ENCODE measurements around the gene IRAK1BP1.
"Not testable (repeated sequence)": the region's sequence is repeated elsewhere in the genome, so short reads cannot be mapped to it uniquely, and the experiment has no call there.

Gene IRAK1BP1, protein sequence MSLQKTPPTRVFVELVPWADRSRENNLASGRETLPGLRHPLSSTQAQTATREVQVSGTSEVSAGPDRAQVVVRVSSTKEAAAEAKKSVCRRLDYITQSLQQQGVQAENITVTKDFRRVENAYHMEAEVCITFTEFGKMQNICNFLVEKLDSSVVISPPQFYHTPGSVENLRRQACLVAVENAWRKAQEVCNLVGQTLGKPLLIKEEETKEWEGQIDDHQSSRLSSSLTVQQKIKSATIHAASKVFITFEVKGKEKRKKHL

DNA sequence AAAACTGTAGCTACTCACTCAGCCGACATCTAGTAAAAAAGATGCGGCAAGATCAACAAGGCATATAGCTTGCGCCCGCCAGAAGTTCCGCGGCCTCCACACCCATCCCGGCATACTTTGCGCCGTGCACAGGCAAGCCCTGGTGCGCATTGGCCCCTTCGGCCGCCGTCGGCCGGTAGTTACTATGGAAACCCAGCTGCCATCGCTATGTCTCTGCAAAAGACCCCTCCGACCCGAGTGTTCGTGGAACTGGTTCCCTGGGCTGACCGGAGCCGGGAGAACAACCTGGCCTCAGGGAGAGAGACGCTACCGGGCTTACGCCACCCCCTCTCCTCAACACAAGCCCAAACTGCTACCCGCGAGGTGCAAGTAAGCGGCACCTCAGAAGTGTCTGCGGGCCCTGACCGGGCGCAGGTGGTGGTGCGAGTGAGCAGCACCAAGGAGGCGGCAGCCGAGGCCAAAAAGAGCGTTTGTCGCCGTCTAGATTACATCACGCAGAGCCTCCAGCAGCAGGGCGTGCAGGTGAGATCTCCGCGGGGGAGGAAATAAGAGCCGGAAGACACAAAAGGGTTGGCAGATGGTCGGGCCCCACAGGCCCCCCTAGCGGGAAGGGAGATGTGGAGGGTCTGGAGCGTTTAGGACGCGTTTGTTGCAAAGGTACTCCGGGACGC is at the start of gene IRAK1BP1:
Gene IRAK1BP1, plus strand, starts transcription at position 182 of the 671 bp plus-strand sequence. Its CDS starts 26 bp downstream, at position 208.
- DNase-seq, result peak; percentile 72 to 73

DNA sequence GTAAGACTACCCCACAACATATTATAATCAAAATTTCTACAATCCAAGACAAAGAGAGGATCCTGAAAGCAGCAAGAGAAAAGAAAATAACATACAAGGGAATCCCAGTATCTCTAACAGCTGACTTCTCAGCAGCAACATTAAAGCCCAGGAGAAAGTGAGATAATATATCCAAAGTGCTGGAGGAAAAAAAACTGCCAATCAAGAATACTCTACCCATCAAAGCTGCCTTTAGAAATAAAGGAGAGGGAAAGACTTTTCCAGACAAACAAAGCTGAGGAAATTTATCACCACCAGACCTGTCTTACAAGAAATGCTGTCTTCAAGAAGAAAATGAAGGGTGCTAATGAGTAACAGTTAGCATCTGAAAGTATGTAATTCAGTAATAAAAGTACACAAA is 43.3 kb upstream of the IRAK1BP1 start:
- no peak for DNase-seq

DNA sequence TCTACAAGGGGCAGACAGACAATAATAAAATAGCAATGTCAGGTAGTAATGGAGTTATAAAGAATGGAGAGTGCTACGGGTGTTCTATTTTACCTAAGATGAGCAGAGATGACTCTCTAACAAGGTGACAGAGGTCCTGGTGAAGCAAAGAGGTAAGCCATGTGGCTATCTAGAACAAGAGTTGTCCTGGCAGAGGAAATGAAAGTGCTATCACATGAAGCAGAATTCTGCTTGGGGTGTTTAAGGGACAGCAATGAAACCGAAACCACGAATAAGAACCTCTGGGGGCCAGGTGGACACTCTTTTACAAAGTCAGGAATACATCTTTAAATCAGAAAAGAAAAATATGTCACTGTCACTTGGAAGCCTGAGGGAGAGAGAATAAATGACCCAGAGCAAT is 37.9 kb upstream of the IRAK1BP1 start:
- DNase-seq, result no peak

DNA sequence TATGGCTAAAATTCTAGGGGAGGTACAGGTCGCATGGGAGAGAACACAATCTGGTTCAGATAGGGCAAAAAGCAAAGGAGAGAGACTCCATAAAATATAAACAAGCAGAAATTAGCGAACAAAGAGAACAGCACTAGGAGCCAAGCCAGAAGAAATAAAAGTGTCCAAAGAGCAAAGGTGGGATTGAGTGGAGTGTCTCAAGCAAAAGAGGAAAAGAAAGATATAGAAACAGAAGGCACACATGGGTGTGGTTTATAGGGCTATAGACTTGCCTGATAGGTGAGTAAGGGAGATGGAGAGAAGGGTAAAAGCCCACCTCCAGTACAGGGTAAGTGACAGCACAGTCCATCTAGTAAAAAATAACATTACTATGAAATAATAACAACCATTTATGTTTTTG is 36.5 kb upstream of the IRAK1BP1 start:
- DNase-seq, result no peak

DNA sequence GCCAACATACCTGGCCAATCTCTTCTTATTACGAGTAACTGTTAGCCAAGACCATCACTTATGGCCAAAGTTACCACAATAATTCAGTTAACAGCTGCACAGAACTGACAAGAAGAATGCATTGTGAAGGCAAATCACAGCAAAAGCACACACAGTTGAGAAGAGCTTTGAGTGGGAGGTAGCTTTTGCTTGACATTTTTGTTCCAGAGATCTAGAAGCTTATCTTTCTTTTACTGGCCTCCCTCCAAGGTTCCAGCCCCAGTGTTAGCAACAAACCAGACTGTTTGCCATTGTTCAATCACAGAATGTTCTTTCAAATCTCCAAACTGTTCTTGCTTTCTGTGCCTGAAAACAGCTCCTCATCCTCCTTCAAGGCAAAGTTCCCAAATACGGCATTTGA is 35.9 kb upstream of the IRAK1BP1 start:
- no peak for DNase-seq

DNA sequence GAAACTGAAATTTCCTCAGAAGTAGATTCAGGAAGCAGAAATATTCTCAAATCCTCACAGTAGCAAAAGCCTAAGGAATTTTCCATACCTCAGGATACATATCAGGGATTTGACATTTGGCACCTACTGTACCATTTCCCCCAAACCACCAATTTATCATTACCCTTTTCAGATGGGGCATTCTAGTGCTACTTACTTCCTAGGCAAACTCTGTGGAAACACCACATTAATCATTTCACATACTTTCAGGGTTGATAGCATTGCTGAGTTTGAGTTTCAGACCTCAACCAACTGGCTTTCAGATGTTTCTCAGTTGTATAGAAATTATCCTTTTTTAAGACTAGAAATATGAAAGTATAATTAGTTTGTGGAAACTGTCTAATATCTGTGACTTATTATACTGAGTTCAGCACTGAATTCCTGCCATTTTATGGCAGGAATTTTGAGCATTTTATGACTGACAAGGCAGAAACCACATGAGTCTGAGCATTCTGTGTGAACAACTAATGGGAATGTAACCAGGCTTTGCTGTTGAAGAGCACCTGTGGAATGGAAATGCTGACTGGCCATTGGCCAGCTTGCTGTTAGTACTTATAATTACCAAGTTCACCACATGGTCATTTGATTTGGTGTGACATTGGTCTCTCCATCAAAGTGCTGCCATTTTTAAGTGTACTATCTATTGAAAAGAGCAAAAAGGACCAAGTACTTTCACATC is 35.1 kb upstream of the IRAK1BP1 start:
- no peak for DNase-seq

DNA sequence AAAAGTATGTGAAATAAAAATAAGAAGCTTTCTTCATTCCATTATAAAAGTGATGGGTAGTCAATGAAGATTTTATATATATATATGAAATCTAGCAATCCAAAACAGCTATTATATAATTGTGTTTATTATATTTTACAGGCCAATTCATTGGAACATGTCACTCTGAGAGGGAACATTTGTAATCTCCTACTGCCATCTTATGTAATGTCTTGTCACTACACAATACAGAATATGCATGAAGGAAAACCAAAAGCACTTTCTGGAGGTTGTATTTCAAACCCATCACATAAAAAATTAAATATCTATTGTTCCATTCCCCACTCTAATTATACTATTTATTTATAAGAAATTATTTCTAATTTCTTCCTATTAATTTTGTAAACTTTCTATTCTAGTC is 31.5 kb upstream of the IRAK1BP1 start:
- no peak for DNase-seq

DNA sequence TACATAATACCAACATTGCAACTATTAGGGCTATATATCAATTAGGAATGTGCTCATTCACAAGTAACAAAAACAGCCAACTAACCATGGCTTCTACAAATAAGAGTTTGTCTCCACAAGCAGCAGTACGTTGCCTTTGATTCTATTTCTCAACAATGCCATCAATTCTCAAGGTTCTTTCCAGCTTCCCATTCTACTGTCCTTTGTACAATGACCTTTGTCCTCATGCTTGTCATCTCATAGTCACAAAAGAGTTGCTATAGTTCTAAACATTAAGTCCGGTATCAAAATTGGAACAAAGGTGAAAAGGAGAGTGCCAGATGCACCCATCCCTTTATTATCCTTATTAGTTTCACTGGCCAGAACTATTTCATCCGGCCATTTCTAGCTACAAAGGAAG is 30.8 kb upstream of the IRAK1BP1 start:
- no peak for DNase-seq

DNA sequence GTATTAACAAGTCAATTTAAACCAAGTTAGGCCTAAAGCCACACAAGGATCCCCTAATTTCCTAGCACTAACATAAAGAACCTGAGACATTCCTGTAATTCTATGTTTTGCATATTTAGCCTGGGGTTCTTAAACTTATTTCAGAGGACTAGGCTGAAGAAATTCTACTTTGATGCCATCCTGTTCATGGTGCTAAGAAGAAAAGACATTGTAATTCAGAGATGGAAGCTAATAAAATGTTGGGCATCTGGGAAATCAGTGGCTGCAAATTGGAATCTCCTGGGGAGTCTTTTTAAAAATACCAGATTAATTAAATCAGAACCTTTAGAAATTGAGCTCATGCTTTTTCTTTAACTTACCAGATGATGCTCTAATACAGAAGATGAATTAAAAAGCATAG is 26.2 kb upstream of the IRAK1BP1 start:
- no peak for DNase-seq

DNA sequence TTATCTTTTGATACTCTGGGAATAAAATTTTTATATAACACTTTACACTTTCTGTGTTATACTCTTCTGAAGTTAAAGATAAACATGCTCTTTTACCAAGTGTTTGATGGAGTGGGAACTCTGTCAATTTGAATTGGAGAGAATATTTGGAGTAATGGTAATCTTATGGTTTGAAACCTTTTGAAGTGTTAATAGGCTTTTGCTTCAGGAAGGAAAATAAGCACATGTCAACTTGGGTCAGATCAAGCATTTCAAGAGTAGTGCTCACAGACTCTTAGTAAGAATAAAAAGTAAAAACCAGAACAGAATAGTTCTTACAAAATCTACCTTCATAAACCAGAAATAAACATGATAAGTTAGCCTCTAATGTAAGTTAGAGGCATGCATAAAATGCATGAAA is 24.4 kb upstream of the IRAK1BP1 start:
- DNase-seq, result no peak

DNA sequence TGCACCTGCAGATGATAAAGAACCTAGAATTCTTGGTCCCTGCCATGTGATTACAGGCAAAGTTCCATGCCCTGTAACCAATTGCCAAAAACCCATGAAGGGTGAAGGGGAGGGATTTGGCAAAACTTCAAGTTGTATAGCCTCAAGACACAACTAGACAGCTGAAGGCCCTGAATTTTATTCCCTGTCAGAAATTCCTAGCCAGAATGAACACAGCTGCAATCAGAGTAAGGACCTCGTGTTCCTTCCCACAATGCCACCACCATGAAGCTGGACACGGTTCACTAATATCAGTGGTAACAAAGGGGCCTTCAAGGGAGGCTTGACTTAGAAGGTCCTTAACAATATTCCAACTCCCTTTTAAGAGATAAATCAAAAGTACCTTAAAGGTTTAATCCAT is 22.5 kb upstream of the IRAK1BP1 start:
- DNase-seq, result no peak

DNA sequence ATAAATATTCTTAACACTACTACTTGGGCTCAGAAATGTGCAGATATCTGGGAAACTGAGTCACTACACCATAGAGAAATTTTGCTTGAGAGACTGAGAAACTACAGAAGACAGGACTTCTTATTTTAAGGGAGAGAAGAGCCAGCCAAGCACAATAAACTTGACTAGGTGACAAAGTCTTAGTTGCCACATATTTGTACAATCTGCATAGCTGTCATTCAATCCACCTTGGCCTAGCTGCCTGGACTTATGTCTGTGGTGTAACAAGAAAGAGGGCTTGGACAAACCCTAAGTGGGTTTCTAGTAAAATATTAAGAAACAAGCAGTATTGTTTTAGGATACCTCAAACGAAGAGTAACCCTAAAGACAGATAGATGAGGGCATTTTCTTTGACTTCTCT is 21.8 kb upstream of the IRAK1BP1 start:
- DNase-seq, result no peak

DNA sequence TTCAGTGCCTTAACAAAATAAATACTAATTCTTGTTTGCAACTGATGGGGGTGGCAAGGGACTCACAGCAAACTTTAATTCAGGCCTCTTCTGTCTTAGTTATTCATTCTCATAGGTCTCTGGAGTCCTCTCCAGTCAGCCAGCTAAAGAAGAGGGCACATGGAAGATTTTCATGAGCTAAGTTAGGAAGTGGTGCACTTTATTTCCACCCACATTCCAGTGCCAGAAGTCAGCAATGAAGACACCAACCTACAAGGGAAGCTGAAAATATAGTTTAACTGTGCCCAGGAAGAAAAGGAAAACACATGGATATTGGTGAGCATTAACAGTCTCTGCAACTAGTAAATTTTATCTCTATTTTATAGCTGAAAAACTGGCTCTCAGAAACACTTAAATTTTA is 16.7 kb upstream of the IRAK1BP1 start:
- DNase-seq, result no peak

DNA sequence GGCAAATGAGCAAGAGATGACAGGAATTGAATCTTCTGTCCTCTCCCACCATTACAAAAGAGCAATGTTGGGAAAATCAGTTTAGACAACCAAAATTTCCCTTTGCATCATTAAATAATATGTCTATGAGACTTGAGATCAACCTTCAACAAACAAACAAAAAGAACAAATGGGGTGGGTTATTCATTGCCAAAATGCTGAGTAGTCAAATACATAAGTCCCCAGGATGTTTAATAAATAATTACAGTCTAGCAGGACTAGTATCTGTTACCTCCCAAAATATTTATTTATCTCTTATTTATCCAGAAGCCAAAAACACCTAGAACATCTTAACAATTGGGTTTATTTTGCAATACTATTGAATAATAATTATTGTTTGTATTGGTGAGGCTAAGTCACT is 16.2 kb upstream of the IRAK1BP1 start:
- DNase-seq, result no peak

DNA sequence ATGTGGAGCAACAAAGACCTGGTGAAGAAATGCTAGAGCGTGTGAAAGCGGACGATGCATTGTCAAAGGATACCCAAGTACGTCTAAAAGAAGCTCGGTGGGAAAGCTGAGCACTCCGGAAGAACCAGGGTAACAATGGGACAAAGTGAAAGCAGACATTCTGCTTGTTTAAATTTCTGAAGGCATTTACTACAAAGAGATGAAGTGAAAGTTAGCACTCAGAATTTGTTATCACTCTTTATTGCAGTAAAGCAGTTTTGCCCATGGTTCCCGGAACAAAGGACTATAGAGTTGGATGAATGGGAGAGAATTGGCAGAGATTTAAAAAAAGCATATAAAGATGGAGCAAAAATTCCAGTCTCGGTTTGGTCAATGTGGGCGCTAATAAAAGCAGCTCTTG is 12.8 kb upstream of the IRAK1BP1 start:
- no peak for DNase-seq

DNA sequence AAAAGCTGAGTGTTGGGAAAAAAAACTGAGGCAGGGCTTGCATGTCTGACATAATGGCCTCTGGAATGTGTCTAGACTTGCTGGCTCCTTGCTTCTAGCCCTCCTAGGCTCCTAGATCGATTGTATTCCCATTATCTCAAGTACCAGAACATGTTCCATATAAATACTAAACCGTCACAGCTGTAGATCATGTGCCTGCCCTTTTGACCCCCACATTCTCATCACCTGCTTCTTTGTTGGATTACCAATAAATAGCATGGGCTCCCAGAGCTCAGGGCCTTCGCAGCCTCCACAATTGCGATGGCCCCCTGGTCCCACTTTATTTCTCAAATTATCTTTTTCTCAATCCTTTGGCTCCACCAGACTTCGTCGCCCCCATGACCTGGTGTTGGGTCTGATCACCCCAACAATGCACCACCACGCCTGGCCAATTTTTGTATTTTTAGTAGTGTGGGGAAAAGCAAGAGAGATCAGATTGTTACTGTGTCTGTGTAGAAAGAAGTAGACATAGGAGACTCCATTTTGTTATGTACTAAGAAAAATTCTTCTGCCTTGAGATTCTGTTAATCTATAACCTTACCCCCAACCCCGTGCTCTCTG is 8.9 kb upstream of the IRAK1BP1 start:
- DNase-seq, result not testable (repeated sequence)

DNA sequence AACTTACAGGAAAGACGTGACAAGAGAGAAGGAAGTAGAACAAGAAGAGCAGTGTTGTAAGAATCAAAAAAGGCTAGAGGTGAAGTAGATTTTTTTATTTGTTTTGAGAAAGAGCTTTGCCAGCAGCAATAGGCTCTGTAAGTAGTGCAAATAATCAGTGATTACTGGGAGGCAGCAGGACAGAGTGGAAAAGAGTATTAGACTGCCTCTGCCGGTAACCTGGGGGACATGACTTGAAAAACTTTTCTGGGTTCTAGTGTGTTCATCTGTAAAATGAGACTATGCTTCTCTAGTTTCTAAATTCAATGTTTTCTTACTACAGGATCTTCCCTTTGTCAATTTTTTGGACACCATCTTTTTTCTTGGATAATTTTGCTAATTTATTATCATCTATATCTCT is 5.8 kb upstream of the IRAK1BP1 start:
- no peak for DNase-seq

DNA sequence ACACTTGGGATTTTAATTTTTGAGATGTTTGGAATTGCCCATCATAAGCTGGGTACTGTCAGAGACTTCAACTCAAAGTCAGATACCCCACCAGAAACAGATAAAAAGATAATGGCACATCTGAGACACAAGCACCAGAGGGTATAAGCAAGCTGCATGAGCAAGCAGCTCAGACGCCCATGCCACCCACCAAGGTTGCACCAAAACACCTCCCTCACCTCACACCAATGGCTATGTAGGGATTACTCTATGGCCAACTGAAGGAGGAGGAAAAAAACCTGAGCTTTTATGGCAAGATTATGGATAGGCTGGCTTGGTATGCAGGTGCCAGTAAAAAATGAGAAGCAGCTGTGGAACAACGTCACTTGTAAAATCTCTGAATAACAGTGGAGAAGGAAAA is 3.8 kb upstream of the IRAK1BP1 start:
- no peak for DNase-seq

DNA sequence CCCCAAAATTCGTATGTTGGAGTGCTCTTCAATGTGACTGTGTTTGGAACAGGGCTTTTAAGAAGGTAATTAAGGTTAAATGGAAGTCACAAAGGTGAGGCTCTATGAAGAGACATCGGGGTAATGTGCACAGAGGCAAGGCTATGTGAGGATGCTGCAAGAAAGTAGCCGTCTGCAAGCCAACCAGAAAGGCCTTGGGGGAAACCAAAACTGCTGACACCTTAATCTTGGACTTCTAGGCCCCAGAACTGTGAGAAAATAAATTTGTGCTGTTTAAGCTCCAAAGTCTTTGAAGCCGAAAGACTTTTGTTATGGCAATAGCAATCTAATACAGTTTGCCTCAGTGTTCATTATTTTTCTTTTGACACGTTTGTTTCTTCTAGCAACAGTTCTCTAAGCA is 2.4 kb upstream of the IRAK1BP1 start:
- no peak for DNase-seq

DNA sequence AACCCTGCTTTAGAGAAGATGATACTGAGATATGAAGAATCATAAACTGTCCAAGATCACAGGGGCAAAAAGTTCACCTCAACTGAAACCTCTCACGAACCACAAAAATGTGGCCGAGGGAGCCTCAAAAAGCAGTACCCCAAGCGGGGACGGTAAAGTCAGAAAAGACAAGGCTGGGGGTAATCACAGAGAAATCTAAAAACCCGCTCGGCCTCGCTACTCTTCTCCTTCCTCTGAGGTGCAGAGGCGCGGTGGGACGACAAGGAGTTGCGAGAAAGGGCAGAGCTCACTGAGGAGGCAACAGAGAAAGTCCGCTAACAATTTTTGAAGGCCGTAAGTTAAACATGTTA is 356 bp upstream of the IRAK1BP1 start:
- DNase-seq, result no peak

DNA sequence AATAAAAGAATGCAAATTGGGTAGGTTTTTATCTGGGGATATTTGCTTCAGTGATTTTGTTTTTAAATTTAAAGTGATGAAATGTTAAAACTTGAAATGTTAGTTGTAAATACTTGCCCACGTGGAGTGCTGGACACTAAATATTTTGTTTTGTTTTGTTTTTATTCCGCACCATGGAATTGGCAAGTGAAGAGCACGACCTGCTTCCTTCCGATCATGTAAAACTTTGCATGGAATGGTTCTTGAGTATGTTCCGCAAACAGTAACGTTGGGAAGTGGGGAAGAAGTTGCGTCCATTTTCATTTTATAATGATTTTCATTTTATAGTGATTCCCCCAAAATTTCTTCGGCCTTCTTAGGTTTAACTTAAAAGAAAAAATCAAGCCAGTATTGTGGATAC is 765 bp downstream of the IRAK1BP1 start:
- no peak for DNase-seq

DNA sequence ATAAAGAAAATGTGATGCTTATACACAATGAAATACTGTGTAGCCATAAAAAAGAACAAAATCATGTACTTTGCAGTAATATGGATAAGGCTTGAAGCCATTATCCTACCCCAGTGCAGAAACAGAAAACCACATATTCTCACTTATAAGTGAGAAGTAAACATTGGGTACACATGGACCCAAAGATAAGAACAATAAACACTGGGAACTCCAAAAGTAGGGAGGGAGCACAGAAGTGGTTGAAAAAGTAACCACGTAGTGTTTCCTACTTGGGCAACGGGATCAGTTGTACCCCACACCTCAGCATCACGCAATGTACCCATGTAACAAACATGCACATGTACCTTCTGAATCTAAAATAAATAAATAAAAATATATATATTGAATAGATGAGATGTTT is 8.2 kb downstream of the IRAK1BP1 start:
- DNase-seq, result no peak

DNA sequence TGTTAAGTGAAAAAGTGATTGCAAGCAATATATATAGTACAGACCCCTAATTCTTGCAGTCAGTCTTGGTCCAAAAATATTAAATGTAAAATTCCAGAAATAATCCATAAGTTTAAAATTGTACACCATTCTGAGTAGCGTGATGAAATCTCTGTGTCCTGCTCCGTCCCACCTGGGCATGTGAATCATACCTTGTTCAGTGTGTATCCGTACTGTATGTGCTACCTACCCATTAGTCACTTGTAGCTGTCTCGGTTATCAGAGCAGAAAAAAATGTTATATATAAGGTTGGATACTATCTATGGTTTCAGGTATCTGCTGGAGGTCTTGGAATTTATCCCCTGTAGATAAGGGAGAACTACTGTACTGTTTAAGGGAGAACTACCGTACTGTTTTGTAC is 16.3 kb downstream of the IRAK1BP1 start:
- DNase-seq, result no peak

DNA sequence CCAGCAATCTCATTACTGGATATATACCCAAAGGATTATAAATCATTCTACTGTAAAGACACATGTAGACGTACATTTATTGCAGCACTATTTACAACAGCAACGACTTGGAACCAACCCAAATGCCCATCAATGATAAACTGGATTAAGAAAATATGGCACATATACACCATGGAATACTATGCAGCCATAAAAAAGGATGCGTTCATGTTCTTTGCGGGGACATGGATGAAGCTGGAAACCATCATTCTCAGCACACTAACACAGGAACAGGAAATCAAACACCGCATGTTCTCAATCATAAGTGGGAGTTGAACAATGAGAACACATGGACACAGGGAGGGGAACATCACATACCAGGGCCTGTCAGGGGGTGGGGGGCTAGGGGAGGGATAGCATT is 22.6 kb downstream of the IRAK1BP1 start:
- DNase-seq, result not testable (repeated sequence)
